Transverse colon (tissue), 4 donors: ENCODE results near the gene LHFPL5. TPM values are rescaled to one million over a fixed set of nuclear protein-coding genes. Genes with fewer than 3 reads are reported as not detected.

Experiments used
- DNase-seq: peaks from one replicate; pipeline ENCODE4 v3.0.0-alpha.2; 2019
- H3K27ac ChIP-seq, 4 donors: fragments of 200-600 bp; sonication (generic); 2 replicates each; pipeline ENCODE4 v1.5.1; 2016 to 2018; ENCODE audit warnings: inconsistent platforms in 4 of 4
- H3K27me3 ChIP-seq: fragments of 200-600 bp; sonication (generic); 2 replicates; pipeline ENCODE4 v1.5.1; 2017; ENCODE audit warnings: inconsistent platforms
- H3K36me3 ChIP-seq, 4 donors: fragments of 200-600 bp; sonication (generic); 2 replicates each; pipeline ENCODE4 v1.5.1; 2017 to 2019; ENCODE audit warnings: inconsistent platforms in 4 of 4
- H3K4me1 ChIP-seq, 4 donors: fragments of 200-600 bp; sonication (generic); 2 replicates each; pipeline ENCODE4 v1.5.1; 2017 to 2020; ENCODE audit warnings: inconsistent platforms in 4 of 4
- H3K4me3 ChIP-seq, 4 donors: fragments of 200-600 bp; sonication (generic); 1 replicate in 1 of 4; 2 replicates in 3 of 4; pipeline versions ENCODE4 v1.5.1 to v1.6.1; 2017 to 2019; ENCODE audit warnings: inconsistent platforms in 4 of 4
- H3K9me3 ChIP-seq, 2 donors: fragments of 200-600 bp; sonication (generic); 2 replicates each; pipeline ENCODE4 v1.5.1; 2017 to 2019; ENCODE audit warnings: inconsistent platforms in 2 of 2
- EP300 ChIP-seq: sonication (generic); formaldehyde crosslinking; IDR thresholded peaks from one replicate; pipeline ENCODE4 v1.6.1; 2017; ENCODE audit warnings: antibody characterized with exemption, low read depth
- POLR2A ChIP-seq: fragments of 450-650 bp; IDR thresholded peaks from one replicate; pipeline ENCODE4 v1.6.1; 2016; ENCODE audit warnings: antibody characterized with exemption, mild to moderate bottlenecking, moderate library complexity
- POLR2AphosphoS5 ChIP-seq, 3 donors: sonication (generic); formaldehyde crosslinking; IDR thresholded peaks; one replicate each; pipeline ENCODE4 v1.6.1; 2016; ENCODE audit warnings: antibody characterized with exemption in 3 of 3
- WGBS, 2 donors: methylation state at CpG; one replicate each; pipeline ENCODE4 v1.1.5; 2018; ENCODE audit warnings: low coverage in 1 of 2; 5-methylcytosine and 5-hydroxymethylcytosine counted together
- in situ Hi-C, 4 donors: fragments of 200-750 bp; cut with MboI; loops; one replicate each; pipeline versions ENCODE4 v1.15.0 to v1.15.1; 2017; ENCODE audit warnings: low sequenced_read_pairs in 3 of 4, low pct_ligation_motif_present in 1 of 4, low pct_unique_long_range_greater_than_20kb in 1 of 4
- intact Hi-C: fragments of 100-400 bp; cut with DNase I; formaldehyde crosslinking; loops from one replicate; pipeline ENCODE4 v1.15.1; 2023; ENCODE audit warnings: low total_unique reads
- total RNA-seq, 4 donors: library from RNA; depleted of rRNA; stranded (reverse); fragments of >200 nt; gene quantifications; one replicate each; pipeline ENCODE4 v1.1.0, GENCODE V29; 2016
- TF ChIP-seq, protein P1 (sequence below), 5 experiments: fragments of 200-600 bp in 3 of 5; fragments of 450-650 bp in 2 of 5; sonication (generic) in 3 of 5; IDR thresholded peaks; 1 replicate in 2 of 5; 2 replicates in 3 of 5; pipeline ENCODE4 v1.5.1; 2016 to 2017; ENCODE audit warnings: antibody characterized with exemption in 5 of 5, inconsistent platforms in 3 of 5, mild to moderate bottlenecking in 2 of 5, moderate library complexity in 1 of 5

Gene LHFPL5
- total RNA-seq, 4 donors from 2014 or later: not detected

DNA sequence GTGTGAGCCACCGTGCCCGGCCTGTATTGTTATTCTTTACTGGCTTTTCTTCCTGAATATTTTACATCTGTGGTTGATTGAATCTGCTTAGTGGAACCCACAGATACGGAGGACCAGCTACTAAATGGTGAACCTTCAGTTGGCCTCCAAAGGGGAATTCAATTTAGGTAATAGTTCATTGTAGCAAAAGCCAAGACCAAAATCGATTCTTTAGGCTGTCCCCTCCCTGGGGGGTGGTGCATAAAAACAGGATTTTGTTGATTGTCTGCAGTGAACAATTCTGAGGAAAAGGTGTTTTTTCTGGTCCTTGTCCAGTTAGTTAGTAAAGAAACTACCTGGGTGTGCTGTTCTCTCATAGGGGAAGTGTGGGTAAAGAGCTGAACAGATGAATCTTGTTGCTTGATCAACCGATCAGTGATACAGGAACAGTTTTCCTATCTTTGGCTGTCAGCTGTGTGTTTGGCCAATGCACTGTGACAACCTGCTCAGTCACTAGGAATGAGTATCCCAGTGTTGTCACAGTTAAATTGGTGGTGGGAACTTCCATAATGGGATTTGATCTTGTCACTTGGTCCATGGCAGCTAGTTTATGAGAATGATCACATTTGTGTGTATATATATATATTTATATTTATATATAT lies 19.5 kb downstream of the LHFPL5 start:
- no peak for DNase-seq
- H3K4me1 ChIP-seq: no peaks in the 10 kb centered on the region
- H3K36me3 ChIP-seq: no peaks in the 10 kb centered on the region
- no peak overlapping the region for H3K4me3 ChIP-seq
- 78 to 81% methylated on average over 4 to 5 of the region's 5 CpGs for whole genome bisulfite sequencing, 2 donors
- H3K27me3 ChIP-seq: no peaks in the 10 kb centered on the region
- intact Hi-C loops (no loop called here), in situ Hi-C loops (no loop called here)
- H3K9me3 ChIP-seq: no peaks in the 10 kb centered on the region
- no peak overlapping the region for H3K27ac ChIP-seq
- TF ChIP-seq, protein P1, sequence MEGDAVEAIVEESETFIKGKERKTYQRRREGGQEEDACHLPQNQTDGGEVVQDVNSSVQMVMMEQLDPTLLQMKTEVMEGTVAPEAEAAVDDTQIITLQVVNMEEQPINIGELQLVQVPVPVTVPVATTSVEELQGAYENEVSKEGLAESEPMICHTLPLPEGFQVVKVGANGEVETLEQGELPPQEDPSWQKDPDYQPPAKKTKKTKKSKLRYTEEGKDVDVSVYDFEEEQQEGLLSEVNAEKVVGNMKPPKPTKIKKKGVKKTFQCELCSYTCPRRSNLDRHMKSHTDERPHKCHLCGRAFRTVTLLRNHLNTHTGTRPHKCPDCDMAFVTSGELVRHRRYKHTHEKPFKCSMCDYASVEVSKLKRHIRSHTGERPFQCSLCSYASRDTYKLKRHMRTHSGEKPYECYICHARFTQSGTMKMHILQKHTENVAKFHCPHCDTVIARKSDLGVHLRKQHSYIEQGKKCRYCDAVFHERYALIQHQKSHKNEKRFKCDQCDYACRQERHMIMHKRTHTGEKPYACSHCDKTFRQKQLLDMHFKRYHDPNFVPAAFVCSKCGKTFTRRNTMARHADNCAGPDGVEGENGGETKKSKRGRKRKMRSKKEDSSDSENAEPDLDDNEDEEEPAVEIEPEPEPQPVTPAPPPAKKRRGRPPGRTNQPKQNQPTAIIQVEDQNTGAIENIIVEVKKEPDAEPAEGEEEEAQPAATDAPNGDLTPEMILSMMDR (IDR thresholded peaks at IDR 0.05): no peak
- no peak for TF ChIP-seq POLR2AphosphoS5 (IDR thresholded peaks at IDR 0.05)
- no peak for TF ChIP-seq EP300
- no peak for TF ChIP-seq POLR2A

DNA sequence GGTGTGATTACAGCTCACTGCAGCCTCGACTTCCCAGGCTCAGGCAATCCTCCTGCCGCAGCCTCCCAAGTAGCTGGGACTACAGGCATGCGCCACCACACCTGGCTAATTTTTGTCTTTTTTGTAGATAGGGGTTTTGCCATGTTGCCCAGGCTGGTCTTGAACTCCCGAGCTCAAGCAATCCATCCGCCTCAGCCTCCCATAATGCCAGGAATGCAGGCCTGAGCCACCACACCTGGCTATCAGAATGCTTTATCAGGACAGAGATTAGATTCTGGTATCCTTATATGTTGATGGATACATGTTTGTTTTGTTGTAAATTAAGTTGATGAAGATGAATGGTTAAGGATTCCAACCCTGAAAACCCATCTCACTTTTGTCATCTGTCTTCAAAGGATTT lies 24.2 kb downstream of the LHFPL5 start:
- Histone ChIP-seq H3K27ac (no peak overlapping the region), H3K36me3 (peaks cover 0 to 6% (median 0%) of the 10 kb centered on the region in 4 donors), H3K27me3 (no peaks in the 10 kb centered on the region), H3K4me3 (no peak overlapping the region), H3K4me1 (peaks cover 0 to 6% (median 0%) of the 10 kb centered on the region in 4 donors), H3K9me3 (no peaks in the 10 kb centered on the region)
- TF ChIP-seq EP300 (no peak), POLR2AphosphoS5 (IDR thresholded peaks at IDR 0.05) (no peak), POLR2A (no peak)
- TF ChIP-seq, protein P1 (IDR thresholded peaks at IDR 0.05): no peak
- WGBS, 2 donors: 89 to 100% methylated on average over 4 to 5 of the region's 5 CpGs
- no peak for DNase-seq
- intact Hi-C loops (no loop called here), in situ Hi-C loops (no loop called here)

DNA sequence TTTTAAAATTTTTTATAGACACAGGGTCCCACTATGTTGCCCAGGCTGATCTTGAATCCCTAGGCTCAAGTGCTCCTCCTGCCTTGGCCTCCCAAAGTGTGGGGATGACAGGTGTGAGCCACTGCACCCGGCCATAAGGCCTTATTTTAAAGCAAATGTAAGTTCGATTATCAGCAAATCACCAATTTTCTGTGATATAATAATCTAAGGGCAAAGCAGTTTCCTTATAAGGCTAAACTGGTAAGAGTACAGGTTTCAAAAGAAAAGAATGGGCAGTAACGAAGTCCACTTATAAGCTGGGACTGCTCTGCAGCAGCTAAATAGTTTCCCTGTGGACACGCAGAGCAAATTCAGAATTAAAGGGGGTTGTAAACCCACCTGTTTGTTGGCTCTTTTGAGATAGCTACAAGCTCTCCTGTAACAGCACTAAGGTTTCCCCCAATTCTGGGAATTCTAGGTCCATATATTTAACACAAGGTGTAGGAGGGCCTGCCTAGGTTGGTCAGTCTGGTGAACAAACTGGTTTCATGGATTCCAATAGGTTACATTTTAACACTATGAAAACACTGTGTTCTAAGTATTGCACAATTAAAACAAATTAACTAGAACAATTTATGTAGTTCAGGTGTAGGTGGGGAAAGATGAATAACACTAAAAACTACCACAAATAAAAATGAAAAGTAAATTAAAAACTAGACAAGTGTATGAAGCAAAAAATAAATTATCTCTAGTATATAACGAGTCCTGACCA lies 26.3 kb downstream of the LHFPL5 start:
- 85 to 93% methylated on average over 3 to 5 of the region's 5 CpGs for WGBS, 2 donors
- H3K27me3 ChIP-seq: no peaks in the 10 kb centered on the region
- H3K4me1 ChIP-seq: peaks cover 0 to 6% (median 0%) of the 10 kb centered on the region in 4 donors
- no peak overlapping the region for H3K4me3 ChIP-seq
- H3K27ac ChIP-seq: no peak overlapping the region
- H3K9me3 ChIP-seq: no peaks in the 10 kb centered on the region
- DNase-seq: no peak
- intact Hi-C loops: no loop called here
- no peak for TF ChIP-seq EP300
- TF ChIP-seq, protein P1 (IDR thresholded peaks at IDR 0.05): no peak
- no peak for TF ChIP-seq POLR2AphosphoS5 (IDR thresholded peaks at IDR 0.05)
- TF ChIP-seq POLR2A: no peak
- peaks cover 0 to 7% (median 0%) of the 10 kb centered on the region in 4 donors for H3K36me3 ChIP-seq
- in situ Hi-C loops: no loop called here

DNA sequence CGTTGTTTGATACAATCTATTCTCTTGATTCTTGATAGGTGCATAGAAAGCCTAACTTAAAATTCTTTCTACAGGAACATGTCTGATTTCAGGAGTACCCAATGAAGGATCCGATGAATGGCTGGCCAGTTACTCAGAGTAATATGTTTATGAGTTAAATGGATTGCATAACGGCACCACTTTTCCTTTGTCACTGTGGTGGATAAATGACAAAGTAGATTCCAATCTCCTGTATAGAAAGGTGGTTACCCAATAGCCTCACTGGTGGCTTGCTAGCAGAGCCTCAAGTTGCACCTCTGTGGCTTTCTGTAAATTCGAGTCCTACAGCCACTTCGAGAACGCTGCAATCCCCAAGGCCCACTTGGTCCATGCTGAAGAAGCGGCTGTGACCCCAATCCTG lies 28.4 kb downstream of the LHFPL5 start:
- TF ChIP-seq, protein P1 (IDR thresholded peaks at IDR 0.05): no peak
- no peak for TF ChIP-seq POLR2A
- TF ChIP-seq EP300: no peak
- TF ChIP-seq POLR2AphosphoS5 (IDR thresholded peaks at IDR 0.05): no peak
- Histone ChIP-seq H3K4me1 (peaks cover 0 to 6% (median 0%) of the 10 kb centered on the region in 4 donors), H3K36me3 (peaks cover 0 to 15% (median 3%) of the 10 kb centered on the region in 4 donors), H3K27ac (no peak overlapping the region), H3K4me3 (no peak overlapping the region), H3K9me3 (no peaks in the 10 kb centered on the region), H3K27me3 (no peaks in the 10 kb centered on the region)
- no peak for DNase-seq
- WGBS, 2 donors: 79 to 84% methylated on average over 5 to 7 of the region's 7 CpGs
- intact Hi-C loops: no loop called here
- in situ Hi-C loops: no loop called here
